Left lung (tissue), 10 donors: Measurements from ENCODE around the gene C3orf22. TPM values are rescaled to one million over a fixed set of nuclear protein-coding genes. Genes with fewer than 3 reads are reported as not detected.

Experiments used
- ATAC-seq: fragments of 200-7000 bp; cut with Tn5 transposase; one replicate; pipeline ENCODE4 v1.9.1; 2020; ENCODE audit warnings: moderate library complexity
- DNase-seq, 4 donors: peaks; one replicate each; pipeline ENCODE4 v3.0.0-alpha.2; 2013 to 2020
- H3K27ac ChIP-seq, 2 donors: fragments of 200-600 bp; sonication (generic) in 1 of 2; one replicate each; pipeline versions ENCODE4 v1.5.0 to v1.8.0; 2020 to 2021
- H3K27me3 ChIP-seq, 2 donors: fragments of 200-600 bp; sonication (generic) in 1 of 2; one replicate each; pipeline versions ENCODE4 v1.5.0 to v1.8.0; 2020 to 2021
- H3K36me3 ChIP-seq, 2 donors: fragments of 200-600 bp; sonication (generic) in 1 of 2; one replicate each; pipeline versions ENCODE4 v1.5.0 to v1.8.0; 2020 to 2021
- H3K4me1 ChIP-seq, 2 donors: fragments of 200-600 bp; one replicate each; pipeline ENCODE4 v1.8.0; 2021
- H3K4me3 ChIP-seq, 2 donors: fragments of 200-600 bp; sonication (generic) in 1 of 2; one replicate each; pipeline versions ENCODE4 v1.5.0 to v1.8.0; 2020 to 2021; ENCODE audit warnings: mild to moderate bottlenecking in 1 of 2
- H3K9me3 ChIP-seq, 2 donors: fragments of 200-600 bp; sonication (generic) in 1 of 2; one replicate each; pipeline versions ENCODE4 v1.5.0 to v1.8.0; 2020 to 2021
- intact Hi-C, 2 donors: fragments of 100-400 bp; cut with DNase I; formaldehyde crosslinking; loops; one replicate each; pipeline versions ENCODE4 v1.11.2 to v1.14.2; 2022
- polyA plus RNA-seq, 6 donors: library from polyadenylated mRNA; unstranded; fragments of 120-200 nt; gene quantifications; one replicate each; pipeline ENCODE4 v1.2.1, GENCODE V29; 2013; ENCODE audit not compliant: insufficient read length in 6 of 6
- total RNA-seq, 2 donors: library from RNA; stranded (reverse); fragmentation: NEBNext Ultra II Directional; extraction: Animal tissue kit (Norgen Biotek cat#: 25700); gene quantifications; one replicate each; pipeline ENCODE4 v1.2.1, GENCODE V29; 2021
- TF ChIP-seq, protein P1 (sequence below), 2 donors: fragments of 200-600 bp; sonication (generic) in 1 of 2; IDR thresholded peaks; one replicate each; pipeline versions ENCODE4 v1.5.0 to v1.8.0; 2021; ENCODE audit warnings: antibody characterized with exemption in 2 of 2
- donor health status: DM: no; HTN: yes; CAD: no.
- donor health status: DM: no; HTN: no; CAD: no.

Gene C3orf22
- total and polyA plus RNA-seq, 8 donors, result 0.10 to 0.25 (median 0.12) TPM; not detected in 3

- H3K4me1 ChIP-seq, result no peaks in the 10 kb centered on the region
- H3K4me3 ChIP-seq, result no peak overlapping the region
- peak in 2 of 4 donors; percentile 12 to 72 for DNase-seq
- no peak for ATAC-seq
- no peaks in the 10 kb centered on the region for H3K9me3 ChIP-seq
- intact Hi-C loops, result no loop called here
- H3K36me3 ChIP-seq, result no peaks in the 10 kb centered on the region
- H3K27me3 ChIP-seq, result peaks cover 0 to 10% of the 10 kb centered on the region in 2 donors
- H3K27ac ChIP-seq, result no peak overlapping the region
- TF ChIP-seq, protein P1, sequence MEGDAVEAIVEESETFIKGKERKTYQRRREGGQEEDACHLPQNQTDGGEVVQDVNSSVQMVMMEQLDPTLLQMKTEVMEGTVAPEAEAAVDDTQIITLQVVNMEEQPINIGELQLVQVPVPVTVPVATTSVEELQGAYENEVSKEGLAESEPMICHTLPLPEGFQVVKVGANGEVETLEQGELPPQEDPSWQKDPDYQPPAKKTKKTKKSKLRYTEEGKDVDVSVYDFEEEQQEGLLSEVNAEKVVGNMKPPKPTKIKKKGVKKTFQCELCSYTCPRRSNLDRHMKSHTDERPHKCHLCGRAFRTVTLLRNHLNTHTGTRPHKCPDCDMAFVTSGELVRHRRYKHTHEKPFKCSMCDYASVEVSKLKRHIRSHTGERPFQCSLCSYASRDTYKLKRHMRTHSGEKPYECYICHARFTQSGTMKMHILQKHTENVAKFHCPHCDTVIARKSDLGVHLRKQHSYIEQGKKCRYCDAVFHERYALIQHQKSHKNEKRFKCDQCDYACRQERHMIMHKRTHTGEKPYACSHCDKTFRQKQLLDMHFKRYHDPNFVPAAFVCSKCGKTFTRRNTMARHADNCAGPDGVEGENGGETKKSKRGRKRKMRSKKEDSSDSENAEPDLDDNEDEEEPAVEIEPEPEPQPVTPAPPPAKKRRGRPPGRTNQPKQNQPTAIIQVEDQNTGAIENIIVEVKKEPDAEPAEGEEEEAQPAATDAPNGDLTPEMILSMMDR (IDR thresholded peaks at IDR 0.05), result no peak
Measured at GRCh38 chr3:126512916-126513650, 45.6 kb downstream of the C3orf22 start.

DNA sequence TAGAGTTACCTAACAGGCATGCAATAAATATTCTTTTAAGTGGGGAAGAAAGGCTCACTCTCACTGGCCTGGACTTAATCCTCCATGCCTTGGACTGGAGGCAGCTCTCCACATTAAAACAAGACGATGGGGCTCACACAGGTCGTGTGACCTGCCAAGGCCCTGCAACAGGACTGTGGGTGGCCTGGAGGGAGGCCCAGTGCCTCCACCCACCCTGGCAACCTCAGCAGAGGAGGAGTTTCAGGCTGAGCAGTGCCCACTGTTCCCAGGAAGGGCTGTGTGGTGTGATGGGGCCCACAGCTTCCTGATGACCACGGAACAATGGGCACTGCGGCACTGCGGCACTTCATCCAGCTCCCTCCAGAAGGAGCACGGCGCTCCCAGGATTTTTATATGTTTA lies 46.7 kb downstream of the C3orf22 start:
- H3K27ac ChIP-seq, result no peak overlapping the region
- intact Hi-C loops, result no loop called here
- no peaks in the 10 kb centered on the region for H3K9me3 ChIP-seq
- no peaks in the 10 kb centered on the region for H3K27me3 ChIP-seq
- no peak for ATAC-seq
- H3K4me1 ChIP-seq, result no peaks in the 10 kb centered on the region
- no peak overlapping the region for H3K4me3 ChIP-seq
- no peaks in the 10 kb centered on the region for H3K36me3 ChIP-seq
- TF ChIP-seq, protein P1 (IDR thresholded peaks at IDR 0.05), result no peak
- peak in 2 of 4 donors; percentile 8 to 24 for DNase-seq

DNA sequence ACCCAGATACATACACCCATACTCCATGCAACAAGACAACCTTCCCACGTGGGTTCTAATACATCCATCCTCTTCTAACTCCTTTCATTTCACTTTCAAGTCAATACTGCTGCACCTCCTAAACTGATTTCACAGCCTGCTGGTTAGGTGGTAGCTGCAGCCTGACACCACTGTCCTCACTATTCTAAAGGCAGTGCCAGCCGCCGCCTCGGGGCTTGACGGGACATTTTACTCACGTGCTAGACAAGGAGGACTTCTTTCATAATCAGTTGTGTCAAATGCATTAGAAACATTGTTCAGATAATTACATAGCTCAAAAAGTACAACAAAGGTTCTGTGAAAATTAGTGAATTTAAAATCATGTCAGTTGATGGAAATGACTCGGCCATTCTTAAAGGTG lies 47.4 kb downstream of the C3orf22 start:
- DNase-seq, result peak in 1 of 4 donors; percentile 58
- H3K9me3 ChIP-seq, result no peaks in the 10 kb centered on the region
- H3K36me3 ChIP-seq, result no peaks in the 10 kb centered on the region
- no peak for ATAC-seq
- no peaks in the 10 kb centered on the region for H3K4me1 ChIP-seq
- intact Hi-C loops, result no loop called here
- H3K4me3 ChIP-seq, result no peak overlapping the region
- no peak overlapping the region for H3K27ac ChIP-seq
- TF ChIP-seq, protein P1 (IDR thresholded peaks at IDR 0.05), result no peak
- no peaks in the 10 kb centered on the region for H3K27me3 ChIP-seq

- ATAC-seq, result no peak
- intact Hi-C loops, result no loop called here
Measured at GRCh38 chr3:126510308-126510910, 48.3 kb downstream of the C3orf22 start.

More at GRCh38 chr3:126510308-126510910, 48.3 kb downstream of the C3orf22 start:
- no peaks in the 10 kb centered on the region for H3K9me3 ChIP-seq
- no peaks in the 10 kb centered on the region for H3K27me3 ChIP-seq
- DNase-seq, result peak in 2 of 4 donors; percentile 23 to 67
- H3K4me1 ChIP-seq, result no peaks in the 10 kb centered on the region
- TF ChIP-seq, protein P1 (IDR thresholded peaks at IDR 0.05), result no peak
- no peak overlapping the region for H3K4me3 ChIP-seq
- H3K27ac ChIP-seq, result no peak overlapping the region
- no peaks in the 10 kb centered on the region for H3K36me3 ChIP-seq
